Fibroblast of lung (primary cell): Measurements from ENCODE around the gene LMF2. TPM values are rescaled to one million over a fixed set of nuclear protein-coding genes. Genes with fewer than 3 reads are reported as not detected.

ENCODE experiments used
- DNase-seq, 2 donors: peaks; one replicate each; pipeline versions ENCODE4 v3.0.0 to v3.0.0-alpha.2; 2010; ENCODE audit warnings: low read depth in 2 of 2
- H2AFZ ChIP-seq: 2 replicates; pipeline ENCODE4 v1.5.1; 2012; ENCODE audit warnings: low read length, control low read depth, inconsistent platforms
- H3K27ac ChIP-seq: 2 replicates; pipeline ENCODE4 v1.5.1; 2011; ENCODE audit warnings: low read length, control low read depth; ENCODE audit not compliant: insufficient read depth
- H3K27me3 ChIP-seq: 2 replicates; pipeline ENCODE4 v1.5.1; 2011; ENCODE audit warnings: mild to moderate bottlenecking, low read length; ENCODE audit not compliant: control insufficient read depth, insufficient read depth
- H3K36me3 ChIP-seq: 2 replicates; pipeline ENCODE4 v1.5.1; 2011; ENCODE audit warnings: low read length; ENCODE audit not compliant: control insufficient read depth, insufficient read depth
- H3K4me1 ChIP-seq: 2 replicates; pipeline ENCODE4 v1.5.1; 2011; ENCODE audit warnings: low read length; ENCODE audit not compliant: control insufficient read depth, insufficient read depth; ENCODE audit errors: extremely low read depth
- H3K4me2 ChIP-seq: 2 replicates; pipeline ENCODE4 v1.5.1; 2011; ENCODE audit warnings: low read length, control low read depth; ENCODE audit not compliant: insufficient read depth; ENCODE audit errors: extremely low read depth
- H3K4me3 ChIP-seq, 4 experiments: fragments of 200-600 bp in 1 of 4; sonication (generic) in 1 of 4; replicated peaks in 1 of 4; 2 replicates each; pipeline ENCODE4 v1.5.1; 2011 to 2016; ENCODE audit warnings: low read length in 4 of 4, low read depth in 3 of 4, mild to moderate bottlenecking in 3 of 4, control low read depth in 2 of 4, inconsistent platforms in 1 of 4, mixed read lengths in 1 of 4; ENCODE audit not compliant: insufficient read depth in 1 of 4; ENCODE audit errors: control extremely low read depth in 1 of 4
- H3K79me2 ChIP-seq: 2 replicates; pipeline ENCODE4 v1.5.1; 2012; ENCODE audit warnings: mild to moderate bottlenecking, low read length, inconsistent platforms; ENCODE audit not compliant: control insufficient read depth, insufficient read depth
- H3K9ac ChIP-seq: 2 replicates; pipeline ENCODE4 v1.5.1; 2011; ENCODE audit warnings: mild to moderate bottlenecking, low read length, control low read depth; ENCODE audit not compliant: insufficient read depth
- H3K9me3 ChIP-seq: 2 replicates; pipeline ENCODE4 v1.5.1; 2012; ENCODE audit warnings: low read depth, low read length; ENCODE audit not compliant: control insufficient read depth, insufficient read depth
- H4K20me1 ChIP-seq: 2 replicates; pipeline ENCODE4 v1.5.1; 2011; ENCODE audit warnings: low read length; ENCODE audit not compliant: control insufficient read depth, insufficient read depth; ENCODE audit errors: extremely low read depth
- CTCF ChIP-seq, 2 donors: IDR thresholded peaks in 1 of 2; conservative IDR thresholded peaks in 1 of 2; 1 replicate in 1 of 2; 2 replicates in 1 of 2; pipeline ENCODE4 v1.5.1; 2011 to 2012; ENCODE audit warnings: low read length in 2 of 2, control low read depth in 1 of 2, inconsistent platforms in 1 of 2, low read depth in 1 of 2, mild to moderate bottlenecking in 1 of 2
- EZH2 ChIP-seq: IDR thresholded peaks from 2 replicates; pipeline ENCODE4 v1.5.1; 2012; ENCODE audit warnings: low read length, control low read depth, mild to moderate bottlenecking; ENCODE audit errors: missing control alignments
- polyA plus RNA-seq, 2 donors: library from polyadenylated mRNA; depleted of rRNA in 1 of 2; stranded (reverse) in 1 of 2; unstranded in 1 of 2; fragments of >200 nt; gene quantifications; 2 replicates each; pipeline ENCODE4 v1.2.1, GENCODE V29; 2011 to 2012; ENCODE audit warnings: missing spikeins in 1 of 2
- total RNA-seq: library from RNA; depleted of rRNA; stranded (reverse); fragments of >200 nt; gene quantifications from 2 replicates; pipeline ENCODE4 v1.2.1, GENCODE V29; 2014

LMF2 gene
- total and polyA plus RNA-seq, 2 donors (not counting 1 experiment from before 2014, with no cell fraction given) = 25.8 to 37.8 TPM

- peak overlapping the region; percentile 90 for H3K27ac ChIP-seq
- H3K9me3 ChIP-seq = no peaks in the 10 kb centered on the region
- H3K36me3 ChIP-seq = peaks cover 14% of the 10 kb centered on the region
- peak overlapping the region; percentile 66 for H3K9ac ChIP-seq
- H3K4me3 ChIP-seq = peak overlapping the region; percentile 73 to 89 (median 77)
- H4K20me1 ChIP-seq = no peaks in the 10 kb centered on the region
- DNase-seq = no peak
- H3K27me3 ChIP-seq = no peaks in the 10 kb centered on the region
- no peak for TF ChIP-seq CTCF (conservative IDR thresholded peaks at IDR 0.05 in 1 of 2, IDR thresholded peaks at IDR 0.05 in 1 of 2; ENCODE audit: low read depth in 1 of 2, low read length in 2 of 2)
- no peak for TF ChIP-seq EZH2
- H2AFZ ChIP-seq = no peak overlapping the region
- peaks cover 51% of the 10 kb centered on the region for H3K79me2 ChIP-seq
- peak overlapping the region; percentile 99 for H3K4me2 ChIP-seq
- H3K4me1 ChIP-seq = peaks cover 3% of the 10 kb centered on the region
Observed at GRCh38 chr22:50508897-50509296, 1.4 kb upstream of the LMF2 start.

- Histone ChIP-seq H3K9me3 (no peaks in the 10 kb centered on the region), H3K9ac (peak within 1 kb of the TSS; percentile 90), H3K79me2 (peaks cover 51% of the 10 kb centered on the region), H2AFZ (peak within 1 kb of the TSS; percentile 89), H3K4me3 (peak within 1 kb of the TSS; percentile 91 to 97 (median 94)), H3K4me2 (peak within 1 kb of the TSS; percentile 99), H3K27ac (peak within 1 kb of the TSS; percentile 90), H4K20me1 (no peaks in the 10 kb centered on the region), H3K4me1 (peaks cover 3% of the 10 kb centered on the region), H3K27me3 (no peaks in the 10 kb centered on the region), H3K36me3 (peaks cover 15% of the 10 kb centered on the region)
- peak; percentile 91 to 97 for DNase-seq
- TF ChIP-seq CTCF (conservative IDR thresholded peaks at IDR 0.05 in 1 of 2, IDR thresholded peaks at IDR 0.05 in 1 of 2; ENCODE audit: low read depth in 1 of 2, low read length in 2 of 2) (no peak), EZH2 (no peak)
Observed at GRCh38 chr22:50507991-50508884, 736 bp upstream of the LMF2 start, which contains the start of gene NCAPH2. NCAPH2 (plus strand) TSS chr22:50508224; CDS start chr22:50508338, 114 bp downstream.

- no peaks in the 10 kb centered on the region for H4K20me1 ChIP-seq
- H3K79me2 ChIP-seq = peaks cover 37% of the 10 kb centered on the region
- peak overlapping the region; percentile 91 to 97 (median 94) for H3K4me3 ChIP-seq
- H3K9me3 ChIP-seq = no peaks in the 10 kb centered on the region
- no peaks in the 10 kb centered on the region for H3K27me3 ChIP-seq
- H3K9ac ChIP-seq = peak overlapping the region; percentile 81
- no peak for TF ChIP-seq CTCF (conservative IDR thresholded peaks at IDR 0.05 in 1 of 2, IDR thresholded peaks at IDR 0.05 in 1 of 2; ENCODE audit: low read depth in 1 of 2, low read length in 2 of 2)
- TF ChIP-seq EZH2 = no peak
- H3K4me2 ChIP-seq = peak overlapping the region; percentile 42
- peak in 1 of 2 donors; percentile 3 for DNase-seq
- peak overlapping the region; percentile 81 for H2AFZ ChIP-seq
- H3K36me3 ChIP-seq = peaks cover 19% of the 10 kb centered on the region
- H3K4me1 ChIP-seq = peaks cover 3% of the 10 kb centered on the region
- peak overlapping the region; percentile 86 for H3K27ac ChIP-seq
Observed at GRCh38 chr22:50506611-50507420, 686 bp downstream of the LMF2 start.
